Measurements from ENCODE around the gene FN3K.
A peak's percentile ranks its signal among the peaks of the same experiment; 100 is the strongest.

DNA sequence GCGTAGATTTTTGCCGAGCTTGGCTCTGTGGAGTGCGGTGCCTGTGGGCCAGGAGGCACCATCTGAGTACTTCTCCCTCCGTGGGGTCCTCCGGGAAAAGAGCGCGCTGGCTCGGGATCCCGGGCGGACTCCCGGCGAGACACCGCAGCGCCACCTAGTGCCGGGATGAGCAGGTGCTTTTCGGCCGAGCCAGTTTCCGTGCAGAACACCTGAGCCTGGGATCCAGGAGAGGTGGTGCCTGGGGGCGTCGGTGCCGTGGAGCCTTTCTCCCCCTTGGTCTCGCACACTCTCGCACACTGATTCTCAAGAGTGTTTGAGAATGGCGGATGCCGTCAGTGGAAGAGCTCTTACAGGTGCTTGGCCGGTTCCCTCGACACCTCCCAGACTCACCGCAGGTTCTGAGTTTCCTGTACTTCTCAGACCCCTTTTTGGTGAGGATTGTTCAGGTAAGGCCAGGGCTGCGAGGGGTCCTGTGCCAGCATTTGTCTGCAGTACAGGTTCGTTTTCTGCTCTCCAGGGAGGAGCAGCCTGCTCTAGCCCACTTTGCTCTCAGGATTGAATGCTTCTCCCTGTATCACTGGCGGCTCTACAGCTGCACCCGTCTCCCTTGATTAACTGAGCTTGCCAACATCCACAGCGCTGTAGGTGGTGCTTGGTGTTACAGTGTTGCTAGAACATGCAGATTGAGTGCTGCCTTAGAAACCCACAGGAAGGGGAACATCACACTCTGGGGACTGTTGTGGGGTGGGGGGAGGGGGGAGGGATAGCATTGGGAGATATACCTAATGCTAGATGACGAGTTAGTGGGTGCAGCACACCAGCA lies 39.8 kb downstream of the FN3K start:
- no peak for TF ChIP-seq SIN3A (IDR thresholded peaks at IDR 0.05; ENCODE audit: borderline replicate concordance, insufficient read depth, low read length)
- no peak for TF ChIP-seq POLR2AphosphoS5 (IDR thresholded peaks at IDR 0.05; ENCODE audit: low read depth, low read length)
- TF ChIP-seq FOXP2 (optimal IDR thresholded peaks at IDR 0.05; ENCODE audit: borderline replicate concordance, extremely low read depth, extremely low read length, insufficient read depth), result peak; percentile 66
- TF ChIP-seq, protein P1, sequence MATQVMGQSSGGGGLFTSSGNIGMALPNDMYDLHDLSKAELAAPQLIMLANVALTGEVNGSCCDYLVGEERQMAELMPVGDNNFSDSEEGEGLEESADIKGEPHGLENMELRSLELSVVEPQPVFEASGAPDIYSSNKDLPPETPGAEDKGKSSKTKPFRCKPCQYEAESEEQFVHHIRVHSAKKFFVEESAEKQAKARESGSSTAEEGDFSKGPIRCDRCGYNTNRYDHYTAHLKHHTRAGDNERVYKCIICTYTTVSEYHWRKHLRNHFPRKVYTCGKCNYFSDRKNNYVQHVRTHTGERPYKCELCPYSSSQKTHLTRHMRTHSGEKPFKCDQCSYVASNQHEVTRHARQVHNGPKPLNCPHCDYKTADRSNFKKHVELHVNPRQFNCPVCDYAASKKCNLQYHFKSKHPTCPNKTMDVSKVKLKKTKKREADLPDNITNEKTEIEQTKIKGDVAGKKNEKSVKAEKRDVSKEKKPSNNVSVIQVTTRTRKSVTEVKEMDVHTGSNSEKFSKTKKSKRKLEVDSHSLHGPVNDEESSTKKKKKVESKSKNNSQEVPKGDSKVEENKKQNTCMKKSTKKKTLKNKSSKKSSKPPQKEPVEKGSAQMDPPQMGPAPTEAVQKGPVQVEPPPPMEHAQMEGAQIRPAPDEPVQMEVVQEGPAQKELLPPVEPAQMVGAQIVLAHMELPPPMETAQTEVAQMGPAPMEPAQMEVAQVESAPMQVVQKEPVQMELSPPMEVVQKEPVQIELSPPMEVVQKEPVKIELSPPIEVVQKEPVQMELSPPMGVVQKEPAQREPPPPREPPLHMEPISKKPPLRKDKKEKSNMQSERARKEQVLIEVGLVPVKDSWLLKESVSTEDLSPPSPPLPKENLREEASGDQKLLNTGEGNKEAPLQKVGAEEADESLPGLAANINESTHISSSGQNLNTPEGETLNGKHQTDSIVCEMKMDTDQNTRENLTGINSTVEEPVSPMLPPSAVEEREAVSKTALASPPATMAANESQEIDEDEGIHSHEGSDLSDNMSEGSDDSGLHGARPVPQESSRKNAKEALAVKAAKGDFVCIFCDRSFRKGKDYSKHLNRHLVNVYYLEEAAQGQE (IDR thresholded peaks at IDR 0.05; ENCODE audit: insufficient read depth in 1 of 2, low read depth in 2 of 2, low read length in 2 of 2), result no peak
- no peak for TF ChIP-seq TAF1 (IDR thresholded peaks at IDR 0.05; ENCODE audit: borderline replicate concordance, insufficient read depth, low read length)

Data from PFSK-1 (cell line).